SHP77 treated with DMSO at 0.1 percent for 48 hours (cell line): ENCODE measurements around the gene MT1G.
"Not testable (repeated sequence)": the region's sequence is repeated elsewhere in the genome, so short reads cannot be mapped to it uniquely, and the experiment has no call there.

Experiments used
- DNase-seq: peaks from one replicate; lab custom pipeline; 2025; lab: John Stamatoyannopoulos, UW

Gene MT1G

DNA sequence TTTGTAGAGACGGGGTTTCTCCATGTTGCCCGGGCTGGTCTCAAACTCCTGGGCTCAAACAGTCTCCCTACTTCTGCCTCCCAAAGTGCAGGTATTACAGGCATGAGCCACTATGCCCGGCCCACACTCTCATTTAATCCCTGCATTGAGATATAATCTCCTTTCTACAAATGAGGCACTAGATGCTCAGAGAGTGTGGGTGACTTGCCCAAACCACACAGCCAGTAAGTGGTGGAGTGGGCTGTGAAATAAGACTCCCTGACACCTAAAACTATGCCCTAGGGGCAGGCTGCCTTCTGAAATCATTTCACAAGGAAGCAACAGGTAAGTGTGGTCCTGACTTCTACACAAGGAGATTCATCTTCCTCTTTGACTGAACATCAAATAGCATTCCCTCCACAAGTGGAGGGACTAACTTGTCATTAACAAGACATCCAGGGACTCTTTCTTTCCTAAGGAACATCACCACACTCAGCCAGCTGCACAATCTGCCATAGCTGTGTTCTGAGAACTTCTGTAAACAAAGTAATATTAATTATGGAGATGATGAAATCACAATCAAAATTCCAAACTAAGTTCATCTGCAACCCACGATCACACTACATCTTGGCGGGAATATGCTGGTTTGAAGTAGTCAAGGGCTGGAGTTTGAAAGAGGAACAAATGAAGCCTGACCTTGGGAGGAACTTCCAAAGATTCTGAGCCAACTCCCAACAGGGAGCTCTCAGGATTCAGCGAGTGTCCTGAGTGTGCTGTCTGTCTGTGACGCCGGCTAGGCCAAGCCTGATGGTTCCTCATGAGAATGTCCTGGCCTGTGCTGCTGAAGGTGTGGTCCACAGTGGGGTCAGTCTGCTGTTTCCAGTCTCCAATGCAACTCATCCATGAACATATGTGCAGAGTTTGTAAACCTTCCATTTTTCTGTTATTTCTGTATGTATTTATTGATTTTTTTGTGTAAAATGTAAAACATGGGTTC is 2.3 kb downstream of the MT1G start:
- DNase-seq = not testable (repeated sequence)

DNA sequence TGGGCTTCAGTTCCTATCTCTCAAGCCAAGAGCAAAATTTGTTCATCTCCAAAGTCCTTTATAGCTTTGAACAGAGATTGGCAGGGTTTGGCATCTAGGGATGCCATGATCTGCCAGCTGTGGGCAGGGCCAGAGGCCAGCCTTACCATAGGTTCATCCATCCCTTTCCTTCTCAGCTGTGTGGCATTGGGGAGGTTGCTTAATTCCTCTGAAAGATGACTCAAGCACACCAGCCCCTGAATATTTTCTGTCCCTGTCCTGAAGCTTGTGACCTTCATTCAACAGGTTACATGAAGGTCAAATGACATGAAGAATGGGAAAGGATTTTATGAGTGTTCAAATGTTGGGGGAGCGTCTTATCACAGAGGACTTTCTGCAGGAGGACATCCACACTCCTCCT is 3.4 kb downstream of the MT1G start:
- DNase-seq = no peak

DNA sequence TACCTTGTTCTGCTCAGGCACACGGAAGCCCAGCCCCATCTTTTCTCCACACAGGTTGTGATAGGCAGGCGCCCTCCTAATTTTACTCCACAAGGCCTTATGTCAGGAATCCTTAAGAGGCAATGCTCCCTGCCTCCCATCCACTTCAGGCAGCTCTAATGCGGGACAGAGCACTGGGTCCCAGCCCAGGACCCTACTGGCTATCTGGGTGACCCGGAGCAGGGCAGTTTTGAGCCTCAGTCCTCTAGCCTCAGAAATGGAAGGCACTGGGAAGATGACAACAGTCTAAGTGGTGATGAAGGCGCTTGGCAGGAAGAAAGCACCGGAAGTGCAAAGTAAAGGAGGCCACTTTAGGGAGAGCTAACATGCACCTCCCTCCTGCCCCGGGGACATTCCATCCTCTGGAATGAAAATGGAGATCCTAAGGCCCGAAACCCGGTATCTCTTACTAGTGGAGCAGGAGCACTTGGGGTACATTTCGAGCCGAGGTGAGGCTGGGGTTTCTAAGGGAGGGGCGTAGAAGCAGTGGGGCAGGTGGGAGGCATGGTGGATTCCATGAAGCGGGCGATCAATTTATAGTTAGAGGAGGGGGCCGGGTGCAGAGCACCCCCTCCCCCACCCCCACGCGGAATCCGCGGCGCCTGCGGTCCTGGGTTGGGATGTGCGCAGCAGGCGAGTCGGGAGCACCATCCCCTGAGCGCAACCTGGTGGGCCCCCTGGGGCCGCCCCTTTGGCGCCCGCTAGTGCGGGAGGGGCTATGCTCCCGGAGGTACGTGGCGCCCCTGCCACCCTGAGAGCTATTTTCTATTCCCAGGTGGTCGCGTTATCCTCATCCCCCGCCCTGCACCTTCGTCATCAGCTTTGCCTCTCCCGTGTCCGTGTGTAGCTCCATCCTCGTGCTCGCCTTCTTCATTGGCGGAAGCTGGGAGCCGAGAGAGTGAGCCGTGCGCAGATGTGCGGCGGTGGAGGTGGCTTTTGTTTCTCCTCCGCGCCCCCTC is 5.2 kb downstream of the MT1G start:
- no peak for DNase-seq

DNA sequence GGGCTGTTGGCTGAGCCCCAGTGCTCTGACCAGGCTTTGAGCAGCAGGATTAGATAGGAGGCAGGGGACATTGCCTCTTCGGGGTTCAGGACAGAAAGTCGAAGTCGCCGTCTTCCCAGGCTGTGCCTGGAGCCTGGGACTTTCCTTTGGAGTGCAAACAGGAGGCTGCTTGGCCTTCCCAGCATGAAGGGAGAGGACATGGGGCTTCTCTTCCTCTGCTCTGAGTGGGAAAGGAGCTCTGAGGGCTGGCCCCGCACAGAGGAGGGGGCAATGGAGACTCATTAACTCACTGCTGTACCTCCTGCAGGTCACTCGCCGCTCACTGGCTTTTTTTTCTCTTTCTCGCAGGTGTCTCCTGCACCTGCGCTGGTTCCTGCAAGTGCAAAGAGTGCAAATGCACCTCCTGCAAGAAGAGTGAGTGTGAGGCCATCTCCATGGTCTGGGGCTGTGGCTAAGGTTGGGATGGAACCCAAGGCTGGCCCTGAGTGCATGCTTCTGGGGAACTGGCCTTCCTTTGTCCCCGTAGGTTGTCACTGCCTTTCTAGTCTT is 9.5 kb downstream of the MT1G start:
- no peak for DNase-seq

DNA sequence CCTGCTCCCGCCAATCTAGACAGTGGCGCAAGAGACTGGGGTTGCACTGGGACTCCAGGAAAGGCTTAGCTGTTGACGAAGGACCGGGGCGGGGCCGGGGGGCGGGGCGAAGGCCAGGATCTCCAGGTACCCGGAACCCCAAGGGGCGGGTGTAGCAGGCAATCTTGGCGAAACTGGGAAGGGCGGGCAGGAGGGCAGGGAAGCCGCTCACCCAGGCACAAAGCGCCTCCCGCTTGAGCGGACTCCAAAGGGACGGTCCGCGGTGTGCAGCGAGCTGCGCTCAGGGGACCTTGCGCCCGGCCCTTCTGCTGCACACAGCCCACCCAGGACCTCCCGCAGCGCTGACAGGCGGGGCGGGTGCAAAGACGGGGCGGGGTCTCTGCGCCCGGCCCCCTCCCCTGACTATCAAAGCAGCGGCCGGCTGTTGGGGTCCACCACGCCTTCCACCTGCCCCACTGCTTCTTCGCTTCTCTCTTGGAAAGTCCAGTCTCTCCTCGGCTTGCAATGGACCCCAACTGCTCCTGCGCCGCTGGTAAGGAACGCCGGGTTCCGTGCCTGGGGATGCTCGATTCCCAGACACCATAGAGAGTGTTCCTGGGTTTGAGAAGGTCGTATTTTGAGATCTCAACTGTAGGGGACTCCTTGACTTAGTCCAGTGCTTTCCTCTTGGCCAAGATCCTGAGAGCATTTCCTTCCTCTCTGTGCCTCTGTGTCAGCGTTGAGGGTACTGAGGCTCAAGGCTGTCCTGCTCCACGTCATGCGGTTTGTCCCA is 10.1 kb downstream of the MT1G start, which contains the start of gene MT1F:
Gene MT1F (plus strand): TSS at position 405 of the 772 bp plus-strand sequence. CDS start 100 bp downstream, at position 505.
- DNase-seq = no peak

DNA sequence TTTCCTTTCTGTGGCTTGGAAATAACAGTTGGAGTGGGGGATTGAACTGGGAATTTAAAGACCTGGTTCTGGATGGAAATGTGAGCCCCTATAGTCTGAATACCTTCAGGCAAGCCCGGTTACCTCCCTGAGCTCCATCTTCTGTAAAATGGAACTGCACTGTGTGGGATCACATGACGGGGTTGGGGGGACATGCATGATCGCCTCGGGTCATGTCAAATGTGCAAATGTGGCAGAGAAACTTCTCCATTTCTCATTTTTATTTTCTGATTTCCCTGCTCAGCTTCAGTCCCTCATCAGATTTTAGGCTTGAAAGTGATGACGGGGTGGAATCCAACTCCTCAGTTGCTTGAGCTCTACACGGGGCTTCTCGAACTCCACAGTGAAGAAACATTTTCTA is 14.6 kb downstream of the MT1G start:
- DNase-seq = no peak

DNA sequence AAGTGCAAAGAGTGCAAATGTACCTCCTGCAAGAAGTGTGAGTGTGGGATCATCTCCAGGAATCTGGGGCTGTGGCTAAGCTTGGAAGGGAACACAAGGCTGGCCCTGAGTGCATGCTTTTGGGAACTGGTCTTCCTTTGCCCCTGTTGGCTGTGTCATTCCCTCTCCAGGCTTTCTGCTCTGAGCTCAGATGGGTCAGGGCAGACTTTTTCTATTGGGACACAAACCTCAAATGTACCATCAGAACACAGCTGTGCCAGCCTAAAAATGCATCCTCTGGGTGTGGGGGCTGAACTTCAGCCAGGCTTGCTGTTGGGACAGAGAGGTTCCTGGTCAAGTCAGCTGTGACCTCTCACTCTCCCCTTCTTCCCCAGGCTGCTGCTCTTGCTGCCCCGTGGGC is 15.3 kb downstream of the MT1G start:
- DNase-seq = no peak

DNA sequence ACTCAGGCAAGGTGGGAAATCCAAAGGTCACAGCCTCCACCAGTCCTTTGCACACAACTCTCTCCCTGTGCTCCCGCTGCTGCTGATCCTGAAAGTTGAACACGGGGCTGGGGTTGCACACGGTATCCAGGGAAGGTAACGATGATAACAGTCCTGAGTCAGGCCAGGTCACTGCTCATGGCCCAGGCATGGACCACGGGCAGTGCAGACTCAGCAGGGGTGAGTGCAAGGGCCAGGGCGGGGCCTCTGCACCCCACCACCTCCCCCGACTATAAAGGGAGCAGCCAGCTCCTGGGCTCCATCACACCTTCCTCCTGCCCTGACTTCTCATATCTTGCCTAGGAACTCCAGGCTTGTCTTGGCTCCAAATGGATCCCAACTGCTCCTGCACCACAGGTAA is 16.3 kb downstream of the MT1G start, which contains the start of gene MT1B:
Gene MT1B (plus strand): TSS at position 301 of the 400 bp plus-strand sequence. CDS start 68 bp downstream, at position 369.
- DNase-seq = no peak

DNA sequence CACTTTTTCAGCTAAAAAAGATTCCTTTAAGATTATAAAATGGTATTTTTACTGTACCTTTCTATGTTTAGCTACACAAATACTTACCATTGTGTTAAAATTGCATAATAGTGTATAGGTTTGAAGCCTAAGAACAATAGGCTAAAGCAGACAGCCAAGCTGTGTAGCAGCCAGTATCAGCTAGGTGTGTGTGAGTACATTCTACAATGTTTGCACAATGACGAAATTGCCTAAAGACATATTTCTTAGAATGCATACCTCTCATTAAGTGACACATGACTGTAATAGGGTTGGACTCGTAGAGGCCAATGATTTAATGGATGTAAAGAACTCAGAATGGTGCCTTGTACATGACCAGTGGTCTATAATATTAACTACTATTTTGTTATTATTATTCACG is 18.0 kb downstream of the MT1G start:
- DNase-seq = no peak

DNA sequence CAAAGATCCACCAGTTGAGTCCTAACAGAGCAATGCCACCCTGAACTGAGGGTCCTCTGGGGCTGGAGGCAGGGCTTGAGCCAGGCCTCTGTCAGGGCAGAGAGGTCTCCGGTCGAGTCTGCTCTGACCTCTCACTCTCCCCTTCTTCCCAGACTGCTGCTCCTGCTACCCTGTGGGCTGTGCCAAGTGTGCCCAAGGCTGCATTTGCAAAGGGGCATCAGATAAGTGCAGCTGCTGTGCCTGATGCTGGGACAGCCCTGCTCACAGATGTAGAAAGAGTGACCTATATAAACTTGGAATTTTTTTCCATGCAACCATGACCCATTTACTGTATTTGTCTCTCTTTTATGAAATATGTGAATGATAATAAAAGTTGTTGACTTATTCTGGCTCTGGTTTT is 18.6 kb downstream of the MT1G start:
- no peak for DNase-seq

DNA sequence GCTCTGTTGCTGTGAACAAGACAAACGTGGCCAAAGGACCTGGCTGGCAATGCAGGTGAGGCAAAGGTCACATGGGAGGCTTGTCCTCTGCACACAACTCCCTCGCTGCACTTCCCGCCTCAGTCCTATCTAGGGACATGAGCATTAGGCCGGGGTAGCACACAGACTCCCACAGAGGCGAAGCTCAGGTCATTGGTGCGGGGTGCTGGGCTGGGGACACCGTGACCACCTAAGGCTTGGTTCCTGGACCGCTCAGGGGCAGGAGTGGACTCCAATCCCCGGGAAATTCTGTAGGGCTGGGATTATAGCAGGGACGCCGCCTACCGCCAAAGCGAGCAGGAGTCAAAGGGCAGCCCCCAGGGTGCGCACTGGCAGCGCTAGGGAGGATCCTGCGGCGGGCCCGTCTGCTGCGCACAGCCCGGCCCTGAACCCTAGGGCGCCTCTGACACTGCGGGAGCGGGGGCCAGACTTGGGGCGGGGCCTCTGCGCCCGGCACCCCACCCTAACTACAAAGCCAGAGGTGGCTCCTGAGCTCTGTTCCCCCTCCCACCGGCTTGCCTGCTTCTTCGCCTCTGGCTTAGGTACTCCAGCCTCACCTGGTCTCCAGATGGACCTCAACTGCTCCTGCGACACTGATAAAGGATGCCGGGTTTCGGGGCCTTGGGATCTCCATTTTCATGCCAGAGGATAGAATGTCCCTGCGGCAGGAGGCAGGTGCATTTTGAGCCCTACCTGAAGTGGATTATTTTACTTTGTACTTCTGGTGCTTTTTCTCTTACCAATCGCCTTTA is 20.0 kb downstream of the MT1G start:
- DNase-seq = no peak

DNA sequence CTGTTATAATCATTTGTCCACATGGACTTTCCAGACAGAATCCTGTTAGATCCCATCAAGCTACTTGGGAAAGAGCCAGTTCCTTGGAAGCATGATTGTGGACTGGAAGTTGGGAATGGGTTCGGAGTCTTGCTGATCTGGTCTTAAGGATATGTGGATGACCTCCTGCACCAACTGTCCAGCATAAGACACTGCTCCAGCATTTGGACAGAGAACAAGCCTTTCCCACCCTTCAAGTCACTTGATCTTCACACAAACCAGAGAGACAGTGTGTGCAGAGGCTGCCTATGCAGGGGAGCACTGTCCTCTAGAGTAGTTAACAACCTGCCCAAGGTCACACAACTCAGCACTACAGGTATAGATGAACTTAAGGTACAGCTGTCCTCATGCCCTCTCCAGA is 22.0 kb downstream of the MT1G start:
- no peak for DNase-seq

DNA sequence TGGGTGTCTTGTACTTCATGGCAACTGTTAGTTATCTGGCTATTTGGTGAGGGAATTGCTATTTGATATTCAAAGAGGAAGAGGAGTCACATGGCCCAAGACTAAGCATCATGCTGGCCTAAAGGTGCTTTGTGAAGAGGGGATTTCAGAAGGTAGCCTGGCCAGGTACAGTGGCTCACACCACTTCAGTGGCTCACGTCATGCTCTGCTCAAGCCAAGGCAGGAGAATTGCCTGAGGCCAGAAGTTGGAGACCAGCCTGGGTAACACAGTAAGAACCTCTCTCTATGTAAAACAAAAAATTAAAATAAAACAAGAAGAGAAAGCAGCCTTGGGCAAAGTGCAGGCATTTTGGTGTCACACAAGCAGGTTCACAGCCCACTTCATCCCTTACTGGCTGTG is 22.6 kb downstream of the MT1G start:
- DNase-seq = no peak

DNA sequence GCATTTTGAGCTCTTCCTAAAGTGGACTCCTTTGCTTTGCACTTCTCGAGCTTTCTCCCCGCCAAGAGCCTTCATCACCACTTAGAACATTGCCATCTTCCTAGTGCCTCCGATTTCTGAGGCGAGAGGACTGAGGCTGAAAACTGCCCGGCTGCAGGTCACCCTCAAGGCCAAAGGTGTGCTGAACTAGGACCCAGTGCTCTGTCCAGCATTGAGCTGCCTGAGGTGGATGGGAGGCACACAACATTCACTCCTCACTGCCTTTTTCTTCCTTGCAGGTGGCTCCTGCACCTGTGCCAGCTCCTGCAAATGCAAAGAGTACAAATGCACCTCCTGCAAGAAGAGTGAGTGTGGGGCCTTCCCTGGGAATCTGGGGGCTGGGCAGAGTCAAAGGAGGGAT is 24.0 kb downstream of the MT1G start:
- DNase-seq = no peak

DNA sequence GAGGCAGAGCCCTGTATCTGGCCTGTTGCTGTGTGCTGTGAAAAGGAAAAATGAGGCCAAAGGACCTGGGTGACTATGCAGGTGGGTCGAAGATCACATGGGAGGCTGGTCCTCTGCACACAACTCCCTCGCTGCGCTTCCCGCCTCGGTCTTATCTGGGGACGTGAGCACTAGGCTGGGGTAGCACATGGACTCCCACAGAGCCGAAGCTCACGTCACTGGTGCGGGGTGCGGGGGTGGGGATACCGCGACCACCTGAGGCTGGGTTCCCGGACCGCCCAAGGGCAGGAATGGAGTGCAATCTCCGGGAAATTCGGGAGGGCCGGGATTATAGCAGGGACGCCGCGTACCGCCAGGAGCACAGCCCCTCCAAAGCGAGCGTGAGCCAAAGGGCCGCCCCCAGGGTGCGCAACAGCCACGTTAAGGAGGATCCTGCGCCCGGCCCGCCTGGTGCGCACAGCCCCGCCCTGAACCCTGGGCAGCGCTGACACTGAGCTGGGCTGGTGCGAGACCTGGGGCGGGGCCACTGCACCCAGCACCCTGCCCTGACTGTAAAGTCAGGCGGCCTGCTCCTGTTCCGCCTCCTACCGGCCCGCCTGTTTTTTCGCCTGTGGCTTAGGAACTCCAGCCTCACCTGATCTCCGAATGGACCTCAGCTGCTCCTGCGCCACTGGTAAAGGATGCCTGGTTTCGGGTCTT is 24.6 kb downstream of the MT1G start:
- no peak for DNase-seq

DNA sequence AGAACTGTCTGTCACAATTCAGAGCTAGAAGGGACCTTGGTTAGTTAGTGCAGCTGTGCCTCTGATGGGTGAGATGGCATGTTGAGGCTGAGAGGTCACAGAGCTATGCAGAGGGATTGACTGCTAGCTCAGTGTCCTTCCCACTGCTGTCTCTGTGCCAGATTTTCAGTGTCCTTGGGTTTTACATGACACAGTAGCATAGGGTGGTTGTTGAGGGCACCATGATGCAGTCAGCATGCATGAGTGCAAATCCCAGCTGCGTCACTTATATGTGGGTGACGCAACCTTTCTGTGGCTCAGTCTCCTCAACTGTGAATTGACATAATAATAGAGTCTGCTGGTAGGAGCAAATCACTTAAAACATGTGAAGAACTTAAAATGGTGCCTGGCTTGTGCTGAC is 26.7 kb downstream of the MT1G start:
- DNase-seq = no peak

DNA sequence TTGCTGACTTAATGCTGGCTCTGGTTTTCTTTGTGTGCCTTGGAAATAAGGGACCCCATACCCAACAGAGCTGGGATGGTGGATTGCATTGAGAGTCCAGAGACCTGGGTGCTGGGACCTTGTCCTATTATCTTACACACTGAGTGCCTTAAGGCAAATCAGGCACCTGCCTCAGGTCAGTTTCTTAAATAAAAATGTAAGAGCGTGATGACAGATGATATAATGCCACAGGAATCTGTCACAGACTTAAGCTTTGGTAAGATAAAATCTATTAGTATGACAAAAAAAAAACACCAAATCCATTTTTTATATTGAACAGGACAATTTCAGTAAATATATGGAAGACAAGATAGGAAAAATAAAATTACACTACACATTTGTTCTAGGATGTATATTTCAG is 27.8 kb downstream of the MT1G start:
- DNase-seq = no peak

DNA sequence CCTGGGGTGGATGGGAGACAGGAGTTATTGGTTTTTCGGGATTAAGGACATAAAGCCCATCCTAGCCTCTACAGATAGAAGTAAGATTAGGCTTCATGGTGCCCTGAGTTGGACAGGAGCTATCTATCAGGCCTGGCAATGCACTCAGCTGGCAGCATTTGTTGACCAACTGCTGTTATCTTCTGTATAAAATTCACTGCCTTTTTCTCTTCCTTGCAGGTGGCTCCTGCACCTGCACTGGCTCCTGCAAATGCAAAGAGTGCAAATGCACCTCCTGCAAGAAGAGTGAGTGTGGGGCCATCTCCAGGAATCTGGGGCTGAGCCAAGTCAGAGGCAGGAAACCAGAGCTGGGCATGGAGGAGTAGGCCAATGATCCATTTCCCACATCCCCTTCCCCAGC is 28.8 kb downstream of the MT1G start:
- DNase-seq = no peak

DNA sequence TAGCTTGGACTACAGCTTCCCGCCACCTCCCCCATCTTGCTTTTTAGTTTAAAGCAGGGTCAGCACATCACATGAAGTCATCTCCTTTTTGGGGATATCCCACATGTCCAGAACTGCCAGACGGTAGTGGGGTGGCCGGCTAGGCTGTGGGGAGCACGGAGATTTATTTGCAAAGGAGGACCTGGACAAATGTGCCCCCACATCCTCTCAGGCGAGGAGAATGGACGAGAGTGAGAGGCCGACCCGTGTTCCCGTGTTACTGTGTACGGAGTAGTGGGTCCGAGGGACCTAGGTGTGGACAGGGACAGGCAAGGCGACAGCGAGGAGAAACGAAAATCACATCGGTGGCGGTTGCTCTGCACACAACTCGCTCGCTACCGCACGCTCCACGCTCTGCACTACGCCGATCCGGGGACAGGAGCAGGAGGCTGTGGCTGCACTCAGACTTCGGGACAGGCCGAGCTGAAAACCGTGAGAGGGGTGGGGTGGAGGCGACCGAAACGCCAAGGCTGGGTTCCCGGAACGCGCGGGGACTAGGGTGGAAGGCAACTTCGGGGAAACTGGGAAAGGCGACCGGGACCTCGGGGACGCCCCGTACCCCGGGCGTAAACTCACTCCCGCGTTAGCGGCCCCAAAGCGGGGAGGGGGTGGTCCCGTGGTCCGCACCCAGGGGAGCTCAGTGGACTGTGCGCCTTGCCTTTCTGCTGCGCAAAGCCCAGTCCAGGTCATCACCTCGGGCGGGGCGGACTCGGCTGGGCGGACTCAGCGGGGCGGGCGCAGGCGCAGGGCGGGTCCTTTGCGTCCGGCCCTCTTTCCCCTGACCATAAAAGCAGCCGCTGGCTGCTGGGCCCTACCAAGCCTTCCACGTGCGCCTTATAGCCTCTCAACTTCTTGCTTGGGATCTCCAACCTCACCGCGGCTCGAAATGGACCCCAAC is 29.8 kb downstream of the MT1G start, which contains the start of gene MT1A:
Gene MT1A (plus strand): TSS at position 853 of the 937 bp plus-strand sequence. CDS start 73 bp downstream, at position 926.
- no peak for DNase-seq
